ENCODE data around the gene VPS41. TPM values are rescaled to one million over a fixed set of nuclear protein-coding genes. Genes with fewer than 3 reads are reported as not detected.

VPS41 gene
- total RNA-seq, 2 donors from 2014 or later, result 39.1 to 52.5 TPM

DNA sequence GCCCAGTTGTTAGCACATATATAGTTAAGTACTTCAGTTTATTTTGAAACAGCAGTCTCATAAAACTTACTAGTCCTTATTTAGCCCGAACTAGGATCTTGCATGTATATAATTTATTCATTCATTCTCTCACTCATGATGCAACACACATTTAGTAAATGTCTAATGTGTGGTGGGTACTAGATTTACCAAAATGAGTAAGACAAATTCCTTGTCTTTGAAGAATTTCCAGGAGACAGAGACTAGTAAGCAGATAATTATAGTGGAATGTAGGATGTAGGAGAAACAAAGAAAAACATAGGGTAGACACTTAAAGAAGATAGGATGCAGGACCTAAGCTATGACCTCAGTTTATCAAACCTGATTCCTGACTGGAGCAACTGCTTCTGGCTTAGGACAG is 157.6 kb downstream of the VPS41 start:
- TF ChIP-seq, protein P1, sequence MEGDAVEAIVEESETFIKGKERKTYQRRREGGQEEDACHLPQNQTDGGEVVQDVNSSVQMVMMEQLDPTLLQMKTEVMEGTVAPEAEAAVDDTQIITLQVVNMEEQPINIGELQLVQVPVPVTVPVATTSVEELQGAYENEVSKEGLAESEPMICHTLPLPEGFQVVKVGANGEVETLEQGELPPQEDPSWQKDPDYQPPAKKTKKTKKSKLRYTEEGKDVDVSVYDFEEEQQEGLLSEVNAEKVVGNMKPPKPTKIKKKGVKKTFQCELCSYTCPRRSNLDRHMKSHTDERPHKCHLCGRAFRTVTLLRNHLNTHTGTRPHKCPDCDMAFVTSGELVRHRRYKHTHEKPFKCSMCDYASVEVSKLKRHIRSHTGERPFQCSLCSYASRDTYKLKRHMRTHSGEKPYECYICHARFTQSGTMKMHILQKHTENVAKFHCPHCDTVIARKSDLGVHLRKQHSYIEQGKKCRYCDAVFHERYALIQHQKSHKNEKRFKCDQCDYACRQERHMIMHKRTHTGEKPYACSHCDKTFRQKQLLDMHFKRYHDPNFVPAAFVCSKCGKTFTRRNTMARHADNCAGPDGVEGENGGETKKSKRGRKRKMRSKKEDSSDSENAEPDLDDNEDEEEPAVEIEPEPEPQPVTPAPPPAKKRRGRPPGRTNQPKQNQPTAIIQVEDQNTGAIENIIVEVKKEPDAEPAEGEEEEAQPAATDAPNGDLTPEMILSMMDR (IDR thresholded peaks at IDR 0.05), result no peak
- Histone ChIP-seq H3K4me1 (ENCODE audit: control insufficient read depth in 1 of 2, low read depth in 2 of 2) (peaks cover 0 to 4% of the 10 kb centered on the region in 2 donors), H3K9me3 (no peaks in the 10 kb centered on the region), H3K27ac (no peak overlapping the region), H3K36me3 (peaks cover 25% of the 10 kb centered on the region), H3K4me3 (no peak overlapping the region), H3K27me3 (replicated peaks; ENCODE audit: insufficient read depth) (no peaks in the 10 kb centered on the region)
- no peak for ATAC-seq (ENCODE audit: insufficient number of reproducible peaks, low FRiP score, low read depth)
- DNase-seq (ENCODE audit: low spot score), result no peak

DNA sequence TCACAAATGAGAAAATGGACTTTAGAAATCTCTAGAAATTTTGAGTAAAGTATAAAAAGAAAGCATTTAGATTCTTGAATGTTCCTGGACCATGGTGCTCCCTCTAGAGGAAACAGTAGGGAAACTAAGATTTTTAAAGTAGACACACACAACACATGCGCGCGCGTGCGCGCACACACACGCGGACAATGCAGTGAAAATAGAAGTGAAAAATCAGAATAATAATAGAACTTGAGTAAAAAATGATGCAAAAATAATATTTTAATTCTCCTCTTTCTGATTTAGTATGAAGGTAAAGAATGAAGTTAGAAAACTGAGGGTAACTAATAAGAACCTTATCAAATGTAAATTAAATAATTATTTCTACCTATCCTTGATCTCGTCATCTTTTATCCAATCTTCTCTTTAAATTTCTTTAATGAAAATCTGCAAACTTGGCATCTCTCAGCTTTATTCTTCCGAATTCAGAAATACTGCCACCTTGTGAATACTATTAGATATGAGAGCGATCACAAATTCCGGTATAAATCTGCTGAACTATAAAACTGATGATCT is 160.9 kb downstream of the VPS41 start:
- no peak overlapping the region for H3K27ac ChIP-seq
- no peak for ATAC-seq (ENCODE audit: insufficient number of reproducible peaks, low FRiP score, low read depth)
- peaks cover 18% of the 10 kb centered on the region for H3K36me3 ChIP-seq
- no peaks in the 10 kb centered on the region for H3K27me3 ChIP-seq (replicated peaks; ENCODE audit: insufficient read depth)
- H3K4me1 ChIP-seq (ENCODE audit: control insufficient read depth in 1 of 2, low read depth in 2 of 2), result no peaks in the 10 kb centered on the region
- TF ChIP-seq, protein P1 (IDR thresholded peaks at IDR 0.05), result peak; percentile 28
- H3K9me3 ChIP-seq, result no peaks in the 10 kb centered on the region
- peak overlapping the region; percentile 33 for H3K4me3 ChIP-seq
- DNase-seq (ENCODE audit: low spot score), result no peak

DNA sequence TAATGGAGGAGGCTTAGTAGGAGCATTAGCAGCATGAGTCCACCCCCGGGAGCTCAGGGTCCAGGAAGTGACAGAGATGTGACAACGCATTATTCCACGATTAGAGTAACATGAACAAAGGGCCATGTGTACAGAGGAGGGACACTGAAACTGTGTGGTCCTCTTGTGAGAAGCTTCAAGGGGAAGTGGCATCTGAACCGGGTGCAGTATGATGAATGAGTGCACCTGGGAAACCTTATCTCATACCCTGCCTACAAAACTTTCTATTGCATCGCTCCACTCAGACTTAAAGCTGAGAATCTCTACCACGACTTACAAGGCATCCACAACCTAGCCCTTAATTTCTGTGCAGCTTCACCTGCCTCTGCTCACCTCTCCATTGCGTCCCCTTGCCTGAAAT is 162.6 kb downstream of the VPS41 start:
- DNase-seq (ENCODE audit: low spot score) (no peak), ATAC-seq (ENCODE audit: insufficient number of reproducible peaks, low FRiP score, low read depth) (no peak)
- no peaks in the 10 kb centered on the region for H3K4me1 ChIP-seq (ENCODE audit: control insufficient read depth in 1 of 2, low read depth in 2 of 2)
- H3K36me3 ChIP-seq, result peaks cover 6% of the 10 kb centered on the region
- H3K27me3 ChIP-seq (replicated peaks; ENCODE audit: insufficient read depth), result no peaks in the 10 kb centered on the region
- no peaks in the 10 kb centered on the region for H3K9me3 ChIP-seq
- TF ChIP-seq, protein P1 (IDR thresholded peaks at IDR 0.05), result no peak
- H3K4me3 ChIP-seq, result no peak overlapping the region
- H3K27ac ChIP-seq, result no peak overlapping the region

DNA sequence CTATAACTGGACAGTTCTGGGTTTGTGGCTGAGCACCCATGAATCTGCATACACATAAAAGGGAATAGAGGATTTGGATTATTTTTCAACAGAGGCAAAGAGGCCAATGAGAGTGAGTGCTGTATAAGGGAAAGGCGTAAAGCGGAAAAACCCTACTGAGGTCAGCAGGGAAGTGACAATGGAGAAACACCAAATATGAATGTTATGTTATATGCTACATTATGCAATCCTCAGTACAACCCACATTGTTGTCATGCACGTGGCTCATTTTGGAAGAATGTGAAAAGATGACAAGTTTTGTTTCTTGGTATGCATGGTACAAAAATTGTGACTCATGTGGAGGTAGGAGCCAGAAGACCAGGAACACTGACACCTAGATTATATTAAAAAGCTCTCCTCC is 164.2 kb downstream of the VPS41 start:
- DNase-seq (ENCODE audit: low spot score), result no peak
- Histone ChIP-seq H3K27me3 (replicated peaks; ENCODE audit: insufficient read depth) (no peaks in the 10 kb centered on the region), H3K27ac (no peak overlapping the region), H3K4me3 (no peak overlapping the region), H3K4me1 (ENCODE audit: control insufficient read depth in 1 of 2, low read depth in 2 of 2) (no peaks in the 10 kb centered on the region), H3K36me3 (peaks cover 13% of the 10 kb centered on the region), H3K9me3 (no peaks in the 10 kb centered on the region)
- TF ChIP-seq, protein P1 (IDR thresholded peaks at IDR 0.05), result no peak
- no peak for ATAC-seq (ENCODE audit: insufficient number of reproducible peaks, low FRiP score, low read depth)

DNA sequence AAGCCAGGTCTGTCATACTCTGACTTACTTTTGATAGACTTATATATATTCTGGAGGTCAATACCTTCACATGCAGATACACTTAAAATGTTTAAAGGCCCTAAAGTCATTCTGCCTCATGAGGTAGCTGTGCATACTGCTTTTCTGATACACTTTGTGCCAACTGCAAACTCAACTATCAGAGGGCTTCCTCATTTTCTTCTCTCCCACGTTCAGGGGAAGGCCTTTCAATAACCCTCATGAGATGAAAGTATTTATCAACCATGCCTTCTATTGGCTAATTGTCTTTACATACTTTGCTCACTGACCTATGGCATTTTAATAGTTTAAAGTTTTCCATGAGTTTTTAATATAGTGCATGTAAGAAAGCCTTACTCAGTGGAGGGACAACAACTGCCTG is 165.1 kb downstream of the VPS41 start:
- Histone ChIP-seq H3K27me3 (replicated peaks; ENCODE audit: insufficient read depth) (no peaks in the 10 kb centered on the region), H3K4me3 (no peak overlapping the region), H3K9me3 (no peaks in the 10 kb centered on the region), H3K4me1 (ENCODE audit: control insufficient read depth in 1 of 2, low read depth in 2 of 2) (no peaks in the 10 kb centered on the region), H3K36me3 (peaks cover 13% of the 10 kb centered on the region), H3K27ac (no peak overlapping the region)
- ATAC-seq (ENCODE audit: insufficient number of reproducible peaks, low FRiP score, low read depth), result no peak
- no peak for DNase-seq (ENCODE audit: low spot score)
- TF ChIP-seq, protein P1 (IDR thresholded peaks at IDR 0.05), result no peak

Measured in thoracic aorta (tissue), 2 donors.